Keratinocyte (primary cell): ENCODE data around the gene FAM124A.

Source experiments
- CTCF ChIP-seq, 3 experiments: IDR thresholded peaks in 1 of 3; conservative IDR thresholded peaks in 1 of 3; optimal IDR thresholded peaks in 1 of 3; 2 replicates in 2 of 3; 3 replicates in 1 of 3; pipeline versions ENCODE3 to v1.5.1; 2011; ENCODE audit warnings: low read length in 3 of 3, mild to moderate bottlenecking in 3 of 3, moderate library complexity in 2 of 3, control low read depth in 1 of 3, inconsistent platforms in 1 of 3; ENCODE audit not compliant: insufficient read depth in 2 of 3; ENCODE audit errors: extremely low read depth in 1 of 3
- EZH2 ChIP-seq: IDR thresholded peaks from one replicate; pipeline ENCODE4 v1.6.1; 2012; ENCODE audit warnings: inconsistent platforms, mild to moderate bottlenecking, low read length, moderate library complexity

DNA sequence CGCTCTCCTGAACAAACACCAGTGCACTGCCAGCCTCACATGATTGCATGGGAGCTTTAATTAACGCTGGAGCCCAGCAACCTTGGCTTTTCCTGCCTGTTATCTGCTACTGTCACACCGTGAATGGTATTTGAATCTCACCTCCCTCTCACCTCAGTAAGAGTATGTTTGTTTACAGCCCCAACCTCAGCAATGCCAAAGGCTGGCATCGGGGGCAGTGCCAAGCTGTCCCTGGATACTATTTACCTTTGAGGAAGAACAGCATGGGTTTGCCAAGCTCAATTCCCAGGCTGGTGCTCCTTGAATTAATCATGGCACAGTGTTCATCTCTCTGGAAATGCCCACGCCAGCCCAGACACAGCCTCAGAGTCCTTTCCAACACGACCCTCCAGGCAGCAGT, 60.1 kb downstream of the FAM124A start:
- TF ChIP-seq CTCF (optimal IDR thresholded peaks at IDR 0.05 in 1 of 3, IDR thresholded peaks at IDR 0.05 in 1 of 3, conservative IDR thresholded peaks at IDR 0.05 in 1 of 3; ENCODE audit: extremely low read depth in 1 of 3, insufficient read depth in 2 of 3, low read length in 3 of 3), result no peak
- no peak for TF ChIP-seq EZH2
